MG63 (cell line): ENCODE data around the gene ACAP1. TPM values are rescaled to one million over a fixed set of nuclear protein-coding genes. Genes with fewer than 3 reads are reported as not detected.
A peak's percentile ranks its signal among the peaks of the same experiment; 100 is the strongest.
"Not testable (repeated sequence)": the region's sequence is repeated elsewhere in the genome, so short reads cannot be mapped to it uniquely, and the experiment has no call there.

Source experiments
- DNase-seq: peaks from one replicate; pipeline ENCODE4 v3.0.0-alpha.2; 2020
- H3K27me3 ChIP-seq: fragments of 250-450 bp; sonication (Bioruptor Pico); 2 replicates; pipeline ENCODE4 v1.5.1; 2020; ENCODE audit warnings: mild to moderate bottlenecking, moderate library complexity
- H3K36me3 ChIP-seq: fragments of 250-450 bp; sonication (Bioruptor Pico); 2 replicates; pipeline ENCODE4 v1.5.1; 2020; ENCODE audit warnings: mild to moderate bottlenecking, moderate library complexity
- H3K4me3 ChIP-seq: fragments of 250-450 bp; sonication (Bioruptor Pico); 2 replicates; pipeline ENCODE4 v1.5.1; 2020; ENCODE audit warnings: mild to moderate bottlenecking, moderate library complexity
- H3K9me3 ChIP-seq: fragments of 250-450 bp; sonication (Bioruptor Pico); 2 replicates; pipeline ENCODE4 v1.5.1; 2020; ENCODE audit warnings: mild to moderate bottlenecking, moderate library complexity
- total RNA-seq: library from RNA; depleted of rRNA; stranded (reverse); fragments of >200 nt; shearing (Covaris generic); gene quantifications from 2 replicates; pipeline ENCODE4 v1.2.3, GENCODE V29; 2014; ENCODE audit warnings: low replicate concordance

Gene ACAP1
- total RNA-seq, 1 experiment from 2014 or later = 0.20 TPM

- no peak for DNase-seq
- Histone ChIP-seq H3K9me3 (no peaks in the 10 kb centered on the region), H3K27me3 (no peaks in the 10 kb centered on the region), H3K4me3 (no peak overlapping the region), H3K36me3 (no peaks in the 10 kb centered on the region)
Measured at GRCh38 chr17:7357381-7357780, 21.1 kb downstream of the ACAP1 start.

GRCh38 chr17:7361906-7362305 lies 25.6 kb downstream of the ACAP1 start:
- no peaks in the 10 kb centered on the region for H3K9me3 ChIP-seq
- H3K27me3 ChIP-seq = no peaks in the 10 kb centered on the region
- DNase-seq = no peak
- H3K4me3 ChIP-seq = no peak overlapping the region
- H3K36me3 ChIP-seq = no peaks in the 10 kb centered on the region

- no peaks in the 10 kb centered on the region for H3K27me3 ChIP-seq
- DNase-seq = peak; percentile 57
Measured at GRCh38 chr17:7363311-7363710, 27.0 kb downstream of the ACAP1 start.

GRCh38 chr17:7365963-7366362 lies 29.6 kb downstream of the ACAP1 start:
- H3K9me3 ChIP-seq, H3K36me3 ChIP-seq, DNase-seq, H3K4me3 ChIP-seq, H3K27me3 ChIP-seq: not testable (repeated sequence)

More at GRCh38 chr17:7363311-7363710, 27.0 kb downstream of the ACAP1 start:
- no peaks in the 10 kb centered on the region for H3K36me3 ChIP-seq
- H3K9me3 ChIP-seq = no peaks in the 10 kb centered on the region
- no peak overlapping the region for H3K4me3 ChIP-seq

- DNase-seq = no peak
- Histone ChIP-seq H3K9me3 (no peaks in the 10 kb centered on the region), H3K4me3 (no peak overlapping the region), H3K27me3 (no peaks in the 10 kb centered on the region), H3K36me3 (no peaks in the 10 kb centered on the region)
Measured at GRCh38 chr17:7367083-7367482, 30.8 kb downstream of the ACAP1 start.

GRCh38 chr17:7367918-7368598 lies 31.7 kb downstream of the ACAP1 start:
- H3K27me3 ChIP-seq = no peaks in the 10 kb centered on the region
- DNase-seq = no peak
- H3K4me3 ChIP-seq = no peak overlapping the region
- no peaks in the 10 kb centered on the region for H3K9me3 ChIP-seq
- H3K36me3 ChIP-seq = no peaks in the 10 kb centered on the region

- not testable (repeated sequence) for DNase-seq, H3K36me3 ChIP-seq, H3K9me3 ChIP-seq, H3K4me3 ChIP-seq, H3K27me3 ChIP-seq
Measured at GRCh38 chr17:7368599-7368994, 32.3 kb downstream of the ACAP1 start.

GRCh38 chr17:7369825-7370224 lies 33.5 kb downstream of the ACAP1 start:
- Histone ChIP-seq H3K4me3 (no peak overlapping the region), H3K9me3 (no peaks in the 10 kb centered on the region), H3K27me3 (no peaks in the 10 kb centered on the region), H3K36me3 (no peaks in the 10 kb centered on the region)
- DNase-seq = no peak

- no peaks in the 10 kb centered on the region for H3K9me3 ChIP-seq
- no peak overlapping the region for H3K4me3 ChIP-seq
- DNase-seq = no peak
- no peaks in the 10 kb centered on the region for H3K36me3 ChIP-seq
- H3K27me3 ChIP-seq = no peaks in the 10 kb centered on the region
Measured at GRCh38 chr17:7370853-7371252, 34.5 kb downstream of the ACAP1 start.

- Histone ChIP-seq H3K4me3 (no peak overlapping the region), H3K36me3 (no peaks in the 10 kb centered on the region), H3K9me3 (no peaks in the 10 kb centered on the region), H3K27me3 (no peaks in the 10 kb centered on the region)
- DNase-seq = no peak
Measured at GRCh38 chr17:7374353-7374752, 38.0 kb downstream of the ACAP1 start.

- no peak overlapping the region for H3K4me3 ChIP-seq
- H3K27me3 ChIP-seq = no peaks in the 10 kb centered on the region
- no peaks in the 10 kb centered on the region for H3K9me3 ChIP-seq
- DNase-seq = no peak
- no peaks in the 10 kb centered on the region for H3K36me3 ChIP-seq
Measured at GRCh38 chr17:7379134-7379533, 42.8 kb downstream of the ACAP1 start.

GRCh38 chr17:7380321-7380720 lies 44.0 kb downstream of the ACAP1 start:
- Histone ChIP-seq H3K36me3 (no peaks in the 10 kb centered on the region), H3K4me3 (no peak overlapping the region), H3K27me3 (no peaks in the 10 kb centered on the region), H3K9me3 (no peaks in the 10 kb centered on the region)
- DNase-seq = no peak

- H3K4me3 ChIP-seq = no peak within 1 kb of the TSS
- no peaks in the 10 kb centered on the region for H3K27me3 ChIP-seq
- no peaks in the 10 kb centered on the region for H3K9me3 ChIP-seq
- DNase-seq = no peak
- no peaks in the 10 kb centered on the region for H3K36me3 ChIP-seq
Measured at GRCh38 chr17:7380855-7381683, 44.7 kb downstream of the ACAP1 start, which contains the start of gene TNK1. Gene TNK1, plus strand, starts transcription at chr17:7381089. Its CDS starts 1,838 bp downstream, at chr17:7382927.

- no peaks in the 10 kb centered on the region for H3K27me3 ChIP-seq
- H3K4me3 ChIP-seq = no peak overlapping the region
- H3K9me3 ChIP-seq = no peaks in the 10 kb centered on the region
- no peaks in the 10 kb centered on the region for H3K36me3 ChIP-seq
- no peak for DNase-seq
Measured at GRCh38 chr17:7382901-7383300, 46.6 kb downstream of the ACAP1 start.

- Histone ChIP-seq H3K9me3 (no peaks in the 10 kb centered on the region), H3K36me3 (no peaks in the 10 kb centered on the region), H3K27me3 (no peaks in the 10 kb centered on the region), H3K4me3 (no peak overlapping the region)
- no peak for DNase-seq
Measured at GRCh38 chr17:7383371-7383741, 47.0 kb downstream of the ACAP1 start.

- Histone ChIP-seq H3K4me3 (no peak overlapping the region), H3K36me3 (no peaks in the 10 kb centered on the region), H3K9me3 (no peaks in the 10 kb centered on the region), H3K27me3 (no peaks in the 10 kb centered on the region)
- DNase-seq = no peak
Measured at GRCh38 chr17:7383742-7384488, 47.6 kb downstream of the ACAP1 start.

- DNase-seq = no peak
- Histone ChIP-seq H3K9me3 (no peaks in the 10 kb centered on the region), H3K4me3 (no peak overlapping the region), H3K27me3 (no peaks in the 10 kb centered on the region), H3K36me3 (no peaks in the 10 kb centered on the region)
Measured at GRCh38 chr17:7384489-7385081, 48.3 kb downstream of the ACAP1 start.
